ENCODE data around the gene RIMBP2.

DNA sequence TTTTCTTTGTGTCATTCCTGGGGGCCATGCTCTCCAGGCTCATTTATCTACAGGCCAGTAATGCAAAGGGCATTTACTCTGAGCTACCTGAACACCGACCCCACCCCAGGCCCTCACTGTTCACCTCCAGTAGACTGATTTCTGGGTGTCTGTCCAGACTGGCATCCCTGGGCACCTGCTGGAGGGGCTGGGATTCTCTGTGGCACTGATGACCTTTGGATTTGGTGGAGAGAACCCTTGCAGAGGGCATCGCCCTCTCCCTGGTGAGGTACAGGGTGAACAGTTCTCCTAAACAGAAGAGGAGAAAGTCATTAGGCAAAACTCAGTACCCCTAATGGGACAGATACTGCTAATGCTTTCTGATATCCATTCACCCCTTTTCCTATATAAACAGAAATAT is 27.1 kb upstream of the RIMBP2 start:
- TF ChIP-seq, protein P1, sequence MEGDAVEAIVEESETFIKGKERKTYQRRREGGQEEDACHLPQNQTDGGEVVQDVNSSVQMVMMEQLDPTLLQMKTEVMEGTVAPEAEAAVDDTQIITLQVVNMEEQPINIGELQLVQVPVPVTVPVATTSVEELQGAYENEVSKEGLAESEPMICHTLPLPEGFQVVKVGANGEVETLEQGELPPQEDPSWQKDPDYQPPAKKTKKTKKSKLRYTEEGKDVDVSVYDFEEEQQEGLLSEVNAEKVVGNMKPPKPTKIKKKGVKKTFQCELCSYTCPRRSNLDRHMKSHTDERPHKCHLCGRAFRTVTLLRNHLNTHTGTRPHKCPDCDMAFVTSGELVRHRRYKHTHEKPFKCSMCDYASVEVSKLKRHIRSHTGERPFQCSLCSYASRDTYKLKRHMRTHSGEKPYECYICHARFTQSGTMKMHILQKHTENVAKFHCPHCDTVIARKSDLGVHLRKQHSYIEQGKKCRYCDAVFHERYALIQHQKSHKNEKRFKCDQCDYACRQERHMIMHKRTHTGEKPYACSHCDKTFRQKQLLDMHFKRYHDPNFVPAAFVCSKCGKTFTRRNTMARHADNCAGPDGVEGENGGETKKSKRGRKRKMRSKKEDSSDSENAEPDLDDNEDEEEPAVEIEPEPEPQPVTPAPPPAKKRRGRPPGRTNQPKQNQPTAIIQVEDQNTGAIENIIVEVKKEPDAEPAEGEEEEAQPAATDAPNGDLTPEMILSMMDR (conservative IDR thresholded peaks at IDR 0.05; ENCODE audit: low read depth, low read length), result no peak
- no peak for TF ChIP-seq EZH2 (IDR thresholded peaks at IDR 0.05; ENCODE audit: borderline replicate concordance, low read depth, low read length, poor library complexity, severe bottlenecking)
